Suprapubic skin (tissue), 4 donors: ENCODE data around the gene BTBD6. TPM values are rescaled to one million over a fixed set of nuclear protein-coding genes. Genes with fewer than 3 reads are reported as not detected.
"Not testable (repeated sequence)": the region's sequence is repeated elsewhere in the genome, so short reads cannot be mapped to it uniquely, and the experiment has no call there.

Source experiments
- DNase-seq, 2 donors: peaks; one replicate each; pipeline ENCODE4 v3.0.0-alpha.2; 2019; ENCODE audit warnings: low spot score in 2 of 2
- H3K27ac ChIP-seq: fragments of 200-600 bp; sonication (generic); one replicate; pipeline ENCODE4 v1.5.1; 2019
- H3K27me3 ChIP-seq: fragments of 200-600 bp; sonication (generic); one replicate; pipeline ENCODE4 v1.5.1; 2019
- H3K36me3 ChIP-seq: fragments of 200-600 bp; sonication (generic); one replicate; pipeline ENCODE4 v1.5.1; 2019
- H3K4me1 ChIP-seq: fragments of 200-600 bp; sonication (generic); one replicate; pipeline ENCODE4 v1.5.1; 2019
- H3K4me3 ChIP-seq: fragments of 200-600 bp; sonication (generic); one replicate; pipeline ENCODE4 v1.5.1; 2019; ENCODE audit warnings: mild to moderate bottlenecking
- H3K9me3 ChIP-seq: fragments of 200-600 bp; sonication (generic); one replicate; pipeline ENCODE4 v1.5.1; 2019
- EP300 ChIP-seq: sonication (generic); formaldehyde crosslinking; IDR thresholded peaks from one replicate; pipeline ENCODE4 v1.6.1; 2017; ENCODE audit warnings: antibody characterized with exemption
- POLR2A ChIP-seq, 2 donors: fragments of 450-650 bp; IDR thresholded peaks; one replicate each; pipeline ENCODE4 v1.6.1; 2017; ENCODE audit warnings: antibody characterized with exemption in 2 of 2, mild to moderate bottlenecking in 2 of 2, moderate library complexity in 2 of 2
- POLR2AphosphoS5 ChIP-seq, 3 donors: sonication (generic); formaldehyde crosslinking; IDR thresholded peaks; one replicate each; pipeline ENCODE4 v1.6.1; 2017; ENCODE audit warnings: antibody characterized with exemption in 3 of 3
- WGBS: methylation state at CpG from one replicate; pipeline ENCODE4 v1.1.5; 2018; 5-methylcytosine and 5-hydroxymethylcytosine counted together
- total RNA-seq, 4 donors: library from RNA; depleted of rRNA; stranded (reverse); fragments of >200 nt; gene quantifications; one replicate each; pipeline ENCODE4 v1.1.0, GENCODE V29; 2016
- TF ChIP-seq, protein P1 (sequence below), 2 donors: fragments of 200-600 bp in 1 of 2; fragments of 450-650 bp in 1 of 2; sonication (generic) in 1 of 2; IDR thresholded peaks; one replicate each; pipeline ENCODE4 v1.5.1; 2016 to 2019; ENCODE audit warnings: antibody characterized with exemption in 2 of 2, mild to moderate bottlenecking in 1 of 2, moderate library complexity in 1 of 2

The BTBD6 gene
- total RNA-seq, 4 donors from 2014 or later = 38.9 to 63.7 (median 58.6) TPM

DNA sequence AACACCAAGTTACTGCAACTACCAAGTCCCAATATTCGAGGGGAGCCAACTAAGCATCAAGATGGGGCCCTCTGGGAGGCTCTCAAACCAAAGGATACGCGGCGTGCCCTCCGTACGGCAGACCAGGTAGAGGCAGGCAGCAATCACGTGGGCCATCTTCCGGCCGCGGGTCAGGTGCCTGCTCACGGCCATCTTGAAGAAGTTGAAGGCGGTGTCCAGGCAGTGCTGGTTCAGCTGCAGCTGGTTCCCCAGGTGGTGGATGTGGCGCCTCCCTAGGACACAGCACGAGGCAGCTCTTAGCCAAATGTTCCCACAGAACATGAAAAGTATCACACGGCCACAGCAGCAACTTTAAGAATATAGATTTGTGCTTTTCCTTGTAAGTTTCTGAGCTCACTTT lies 24.3 kb downstream of the BTBD6 start:
- no peak for DNase-seq
- TF ChIP-seq, protein P1, sequence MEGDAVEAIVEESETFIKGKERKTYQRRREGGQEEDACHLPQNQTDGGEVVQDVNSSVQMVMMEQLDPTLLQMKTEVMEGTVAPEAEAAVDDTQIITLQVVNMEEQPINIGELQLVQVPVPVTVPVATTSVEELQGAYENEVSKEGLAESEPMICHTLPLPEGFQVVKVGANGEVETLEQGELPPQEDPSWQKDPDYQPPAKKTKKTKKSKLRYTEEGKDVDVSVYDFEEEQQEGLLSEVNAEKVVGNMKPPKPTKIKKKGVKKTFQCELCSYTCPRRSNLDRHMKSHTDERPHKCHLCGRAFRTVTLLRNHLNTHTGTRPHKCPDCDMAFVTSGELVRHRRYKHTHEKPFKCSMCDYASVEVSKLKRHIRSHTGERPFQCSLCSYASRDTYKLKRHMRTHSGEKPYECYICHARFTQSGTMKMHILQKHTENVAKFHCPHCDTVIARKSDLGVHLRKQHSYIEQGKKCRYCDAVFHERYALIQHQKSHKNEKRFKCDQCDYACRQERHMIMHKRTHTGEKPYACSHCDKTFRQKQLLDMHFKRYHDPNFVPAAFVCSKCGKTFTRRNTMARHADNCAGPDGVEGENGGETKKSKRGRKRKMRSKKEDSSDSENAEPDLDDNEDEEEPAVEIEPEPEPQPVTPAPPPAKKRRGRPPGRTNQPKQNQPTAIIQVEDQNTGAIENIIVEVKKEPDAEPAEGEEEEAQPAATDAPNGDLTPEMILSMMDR (IDR thresholded peaks at IDR 0.05) = no peak
- TF ChIP-seq EP300 (no peak), POLR2AphosphoS5 (IDR thresholded peaks at IDR 0.05) (no peak), POLR2A (IDR thresholded peaks at IDR 0.05) (no peak)
- Histone ChIP-seq H3K27me3 (no peaks in the 10 kb centered on the region), H3K9me3 (no peaks in the 10 kb centered on the region), H3K4me1 (peaks cover 20% of the 10 kb centered on the region), H3K27ac (peak overlapping the region; percentile 60), H3K4me3 (no peak overlapping the region), H3K36me3 (peaks cover 20% of the 10 kb centered on the region)
- WGBS = 85% methylated on average over 10 of the region's 15 CpGs

DNA sequence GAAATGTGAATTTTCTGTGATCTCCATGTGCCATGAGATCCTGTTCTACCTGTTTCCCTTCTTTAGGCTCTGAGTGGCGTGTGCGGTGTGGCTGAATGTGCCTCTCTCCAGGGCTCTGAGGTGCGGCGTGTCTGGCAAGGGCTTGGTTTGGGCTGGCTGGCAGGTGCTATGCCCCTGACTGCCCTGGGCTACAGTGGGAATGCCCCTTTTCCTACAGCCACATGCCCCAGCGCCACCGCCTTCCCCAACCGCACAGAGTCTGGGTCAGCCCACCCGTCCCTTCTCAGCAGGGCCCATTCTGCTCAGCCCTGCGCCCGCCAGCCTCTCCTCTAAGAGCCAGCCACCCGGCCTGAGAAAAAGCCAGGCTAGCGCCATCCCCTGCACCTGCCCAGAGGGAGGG lies 24.7 kb downstream of the BTBD6 start:
- H3K9me3 ChIP-seq = no peaks in the 10 kb centered on the region
- peaks cover 16% of the 10 kb centered on the region for H3K36me3 ChIP-seq
- no peak for DNase-seq
- WGBS = 51% methylated on average over 7 of the region's 12 CpGs
- peak overlapping the region; percentile 60 for H3K27ac ChIP-seq
- H3K27me3 ChIP-seq = no peaks in the 10 kb centered on the region
- TF ChIP-seq POLR2A (IDR thresholded peaks at IDR 0.05) (no peak), EP300 (no peak), POLR2AphosphoS5 (IDR thresholded peaks at IDR 0.05) (no peak)
- TF ChIP-seq, protein P1 (IDR thresholded peaks at IDR 0.05) = no peak
- no peak overlapping the region for H3K4me3 ChIP-seq
- peaks cover 25% of the 10 kb centered on the region for H3K4me1 ChIP-seq

GRCh38 chr14:105274637-105275036 lies 26.3 kb downstream of the BTBD6 start:
- Histone ChIP-seq H3K9me3 (no peaks in the 10 kb centered on the region), H3K4me1 (peaks cover 25% of the 10 kb centered on the region), H3K27ac (no peak overlapping the region), H3K4me3 (no peak overlapping the region), H3K27me3 (no peaks in the 10 kb centered on the region), H3K36me3 (peaks cover 1% of the 10 kb centered on the region)
- TF ChIP-seq POLR2AphosphoS5 (IDR thresholded peaks at IDR 0.05) (no peak), POLR2A (IDR thresholded peaks at IDR 0.05) (no peak), EP300 (no peak)
- TF ChIP-seq, protein P1 (IDR thresholded peaks at IDR 0.05) = no peak
- no peak for DNase-seq
- WGBS = 75% methylated on average over 3 of the region's 6 CpGs

DNA sequence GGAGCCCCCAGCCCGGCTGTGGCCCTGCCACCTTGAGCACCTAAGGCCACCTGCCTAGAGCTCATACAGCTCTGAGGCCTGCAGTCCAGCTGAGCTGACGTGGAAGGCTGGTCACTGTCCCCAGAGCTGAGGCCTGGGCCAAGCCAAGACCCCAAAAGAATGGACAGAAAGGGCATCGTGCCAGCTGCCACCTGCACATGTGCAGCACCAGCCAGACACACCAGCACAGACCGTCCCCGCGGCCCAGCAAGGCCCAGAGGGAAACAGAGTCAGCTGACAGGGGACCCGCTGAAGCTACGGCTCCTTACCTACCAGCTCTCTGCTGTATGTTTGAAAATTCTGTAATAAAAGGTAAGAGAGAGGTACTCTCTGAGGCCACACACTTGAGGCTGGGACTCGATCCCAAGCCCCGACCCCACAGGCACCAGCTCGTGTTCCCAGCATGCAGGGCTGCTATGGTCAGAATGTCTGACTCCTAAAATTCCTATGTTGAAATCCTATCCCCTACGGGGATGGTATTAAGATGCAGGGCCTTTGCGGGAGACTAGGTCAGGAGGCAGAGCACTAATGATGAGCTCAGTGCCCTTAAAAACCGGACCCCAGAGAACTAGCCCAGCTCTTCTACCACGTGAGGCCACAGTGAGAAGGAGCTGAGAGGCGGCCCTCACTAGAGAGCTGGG lies 27.1 kb downstream of the BTBD6 start:
- TF ChIP-seq, protein P1 (IDR thresholded peaks at IDR 0.05) = no peak
- TF ChIP-seq POLR2AphosphoS5 (IDR thresholded peaks at IDR 0.05) (no peak), EP300 (no peak), POLR2A (IDR thresholded peaks at IDR 0.05) (no peak)
- no peaks in the 10 kb centered on the region for H3K9me3 ChIP-seq
- H3K4me3 ChIP-seq = no peak overlapping the region
- no peak for DNase-seq
- peaks cover 25% of the 10 kb centered on the region for H3K4me1 ChIP-seq
- H3K27me3 ChIP-seq = no peaks in the 10 kb centered on the region
- H3K36me3 ChIP-seq = peaks cover 3% of the 10 kb centered on the region
- 52% methylated on average over 5 of the region's 16 CpGs for WGBS
- no peak overlapping the region for H3K27ac ChIP-seq

- not testable (repeated sequence) for H3K27ac ChIP-seq, DNase-seq, H3K27me3 ChIP-seq, H3K4me3 ChIP-seq, H3K36me3 ChIP-seq, H3K9me3 ChIP-seq
- peaks cover 24% of the 10 kb centered on the region for H3K4me1 ChIP-seq
- 86% methylated on average over 3 of the region's 4 CpGs for WGBS
Observed at GRCh38 chr14:105277448-105277847, 29.1 kb downstream of the BTBD6 start.
